GM06990 (cell line): ENCODE measurements around the gene CIAO2B.

Experiments
- DNase-seq: peaks from one replicate; pipeline ENCODE4 v3.0.0-alpha.2; 2011; ENCODE audit not compliant: insufficient read length; ENCODE audit errors: extremely low read depth
- H3K27me3 ChIP-seq: replicated peaks from 2 replicates; pipeline ENCODE4 v1.6.0; 2011; ENCODE audit warnings: low read length; ENCODE audit not compliant: control insufficient read depth, insufficient read depth
- H3K36me3 ChIP-seq: 2 replicates; pipeline ENCODE4 v1.5.1; 2011; ENCODE audit warnings: low read length; ENCODE audit not compliant: control insufficient read depth, insufficient read depth
- H3K4me3 ChIP-seq: replicated peaks from 2 replicates; pipeline ENCODE4 v1.5.1; 2011; ENCODE audit warnings: low read depth, mild to moderate bottlenecking, control low read depth, low read length
- TF ChIP-seq, protein P1 (sequence below): IDR thresholded peaks from 2 replicates; pipeline ENCODE4 v1.5.1; 2011; ENCODE audit warnings: low read length, control low read depth, mild to moderate bottlenecking, inconsistent platforms; ENCODE audit not compliant: insufficient read depth, poor library complexity, severe bottlenecking

CIAO2B gene

DNA sequence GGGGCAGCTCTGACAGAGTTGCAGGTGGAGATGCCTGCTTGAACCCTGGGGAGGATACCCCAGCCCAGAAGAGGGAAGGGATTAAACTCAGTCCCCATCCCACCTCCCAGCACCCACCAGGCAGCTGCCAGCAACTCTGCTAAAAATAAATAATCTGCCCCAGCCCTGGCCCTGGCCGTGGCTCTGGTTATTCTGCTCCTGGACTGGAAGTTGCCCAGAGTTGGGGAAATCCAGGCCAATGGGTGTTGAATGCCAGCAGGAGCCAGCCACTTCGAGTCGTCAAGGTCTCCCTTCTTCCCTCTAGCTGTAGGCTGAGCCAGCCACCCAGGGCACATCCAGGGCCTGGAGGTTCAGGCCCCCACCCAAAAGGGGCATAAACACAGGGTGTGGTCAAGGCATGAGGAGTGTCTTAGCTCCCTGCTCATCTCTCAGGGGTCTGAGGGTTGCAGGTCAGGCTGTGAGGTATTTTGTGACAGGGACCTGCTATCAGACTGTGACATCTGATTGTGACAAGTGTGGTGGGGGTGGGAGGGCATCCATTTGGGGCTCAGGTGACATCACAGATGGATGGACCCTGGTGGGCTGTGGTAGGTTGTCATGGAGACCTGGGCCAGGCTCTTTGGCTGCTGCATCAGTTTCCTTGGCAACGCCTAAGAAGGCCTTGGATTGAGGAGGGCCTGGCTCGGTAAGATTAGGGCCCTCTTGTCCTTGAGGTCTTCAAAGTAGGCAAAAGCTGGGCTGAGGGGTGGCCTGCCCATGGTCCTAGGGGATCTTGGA, 7.8 kb downstream of the CIAO2B start:
- H3K4me3 ChIP-seq = no peak overlapping the region
- peaks cover 4% of the 10 kb centered on the region; the same call in 1 of the 2 replicates for H3K36me3 ChIP-seq
- TF ChIP-seq, protein P1, sequence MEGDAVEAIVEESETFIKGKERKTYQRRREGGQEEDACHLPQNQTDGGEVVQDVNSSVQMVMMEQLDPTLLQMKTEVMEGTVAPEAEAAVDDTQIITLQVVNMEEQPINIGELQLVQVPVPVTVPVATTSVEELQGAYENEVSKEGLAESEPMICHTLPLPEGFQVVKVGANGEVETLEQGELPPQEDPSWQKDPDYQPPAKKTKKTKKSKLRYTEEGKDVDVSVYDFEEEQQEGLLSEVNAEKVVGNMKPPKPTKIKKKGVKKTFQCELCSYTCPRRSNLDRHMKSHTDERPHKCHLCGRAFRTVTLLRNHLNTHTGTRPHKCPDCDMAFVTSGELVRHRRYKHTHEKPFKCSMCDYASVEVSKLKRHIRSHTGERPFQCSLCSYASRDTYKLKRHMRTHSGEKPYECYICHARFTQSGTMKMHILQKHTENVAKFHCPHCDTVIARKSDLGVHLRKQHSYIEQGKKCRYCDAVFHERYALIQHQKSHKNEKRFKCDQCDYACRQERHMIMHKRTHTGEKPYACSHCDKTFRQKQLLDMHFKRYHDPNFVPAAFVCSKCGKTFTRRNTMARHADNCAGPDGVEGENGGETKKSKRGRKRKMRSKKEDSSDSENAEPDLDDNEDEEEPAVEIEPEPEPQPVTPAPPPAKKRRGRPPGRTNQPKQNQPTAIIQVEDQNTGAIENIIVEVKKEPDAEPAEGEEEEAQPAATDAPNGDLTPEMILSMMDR = no peak
- peaks cover 2% of the 10 kb centered on the region; the same call in 1 of the 2 replicates for H3K27me3 ChIP-seq
- DNase-seq = no peak

DNA sequence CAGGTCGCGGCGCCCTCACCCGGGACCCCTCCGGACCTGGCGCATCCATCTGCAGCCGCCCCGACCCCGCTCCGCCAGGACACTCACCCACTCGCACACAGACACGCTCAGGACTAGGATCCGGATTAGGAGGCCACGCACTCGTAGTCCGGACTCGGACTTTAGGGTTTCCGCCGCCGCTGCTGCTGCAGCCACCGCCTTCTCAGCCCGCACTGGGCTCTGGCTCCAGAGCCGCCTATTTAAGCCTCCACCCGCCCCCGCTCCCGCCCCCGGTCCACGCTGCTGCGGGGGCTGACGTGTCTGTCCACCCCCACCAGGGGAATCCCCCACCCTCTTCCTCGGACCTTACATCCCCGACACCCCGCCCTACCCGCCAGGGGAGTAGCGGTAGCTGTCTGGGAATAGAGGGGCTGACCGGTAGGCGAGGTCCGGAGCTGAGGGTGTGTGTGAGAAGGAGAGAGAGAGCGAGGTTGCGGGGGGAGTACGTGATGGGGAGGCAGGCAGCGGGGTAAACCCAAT, 8.8 kb downstream of the CIAO2B start, which contains the start of gene RRAD:
RRAD (minus strand) TSS at position 214 of the 519 bp plus-strand sequence. CDS start 356 bp downstream, outside the sequence.
- Histone ChIP-seq H3K36me3 (peaks cover 2% of the 10 kb centered on the region; the same call in 1 of the 2 replicates), H3K4me3 (peak within 1 kb of the TSS; percentile 54), H3K27me3 (peaks cover 2% of the 10 kb centered on the region; the same call in 1 of the 2 replicates)
- peak; percentile 41 for DNase-seq
- TF ChIP-seq, protein P1 = no peak

DNA sequence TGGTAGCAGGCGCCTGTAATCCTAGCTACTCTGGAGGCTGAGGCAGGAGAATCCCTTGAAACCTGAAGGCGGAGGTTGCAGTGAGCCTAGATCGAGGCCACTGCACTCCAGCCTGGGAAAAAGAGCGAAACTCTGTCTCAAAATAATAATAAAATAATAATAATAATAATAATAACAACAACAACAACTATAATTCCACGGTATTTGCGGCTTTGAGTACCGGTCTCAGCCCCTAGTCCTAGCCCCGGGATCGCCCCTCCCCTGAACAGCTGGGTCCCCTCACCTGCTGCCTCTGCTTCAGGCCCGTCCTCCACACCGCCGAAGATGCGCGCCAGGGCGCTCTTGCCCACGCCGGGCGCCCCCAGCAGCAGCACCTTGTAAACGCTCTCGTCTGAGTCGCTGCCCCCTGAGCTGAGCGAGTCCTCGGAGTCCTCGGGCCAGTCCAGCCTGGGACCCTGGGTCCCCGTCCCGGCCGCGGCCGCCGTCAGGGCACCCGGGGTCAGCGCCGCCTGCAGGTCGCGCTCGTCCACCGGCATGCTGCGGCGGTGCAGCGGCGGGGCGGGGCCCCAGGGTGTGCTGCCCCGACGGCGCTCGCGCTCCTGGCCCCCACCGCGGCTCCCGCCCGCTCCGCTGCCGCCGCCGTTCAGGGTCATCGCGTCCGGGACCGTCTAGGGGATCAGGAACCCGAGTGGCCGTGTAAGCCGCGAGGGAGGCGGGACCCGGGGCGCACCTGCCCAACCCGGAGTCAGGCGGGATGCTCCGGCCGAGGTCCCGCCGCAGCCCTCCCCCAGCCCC, 9.5 kb downstream of the CIAO2B start:
- DNase-seq = peak; percentile 41
- TF ChIP-seq, protein P1 = peak; percentile 26
- peak overlapping the region; percentile 54 for H3K4me3 ChIP-seq

DNA sequence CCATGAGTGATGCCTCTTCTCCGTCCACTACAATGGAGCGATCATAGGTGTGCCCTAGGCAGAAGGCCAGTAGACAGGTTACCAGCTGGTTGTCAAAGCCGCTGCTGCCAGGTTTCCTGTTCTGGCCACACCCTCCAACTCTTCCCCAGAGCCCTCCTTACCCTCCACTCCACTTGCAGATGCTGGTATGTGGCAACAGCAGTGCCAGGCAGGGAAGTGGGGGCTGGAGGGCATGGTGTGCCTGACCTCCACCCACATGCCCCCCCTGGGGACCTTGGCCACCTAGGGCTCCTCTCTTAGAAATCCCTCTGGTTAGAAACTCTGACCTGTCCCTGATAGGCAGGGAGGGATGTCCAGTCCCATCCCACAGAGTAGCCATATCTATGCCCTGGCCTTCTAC, 10.3 kb downstream of the CIAO2B start:
- no peaks in the 10 kb centered on the region for H3K36me3 ChIP-seq
- no peak for DNase-seq
- TF ChIP-seq, protein P1 = no peak
- H3K27me3 ChIP-seq = peaks cover 2% of the 10 kb centered on the region; the same call in 1 of the 2 replicates
- H3K4me3 ChIP-seq = no peak overlapping the region

More for the DNA sequence above, 9.5 kb downstream of the CIAO2B start:
- no peaks in the 10 kb centered on the region for H3K36me3 ChIP-seq
- H3K27me3 ChIP-seq = peaks cover 2% of the 10 kb centered on the region; the same call in 1 of the 2 replicates

DNA sequence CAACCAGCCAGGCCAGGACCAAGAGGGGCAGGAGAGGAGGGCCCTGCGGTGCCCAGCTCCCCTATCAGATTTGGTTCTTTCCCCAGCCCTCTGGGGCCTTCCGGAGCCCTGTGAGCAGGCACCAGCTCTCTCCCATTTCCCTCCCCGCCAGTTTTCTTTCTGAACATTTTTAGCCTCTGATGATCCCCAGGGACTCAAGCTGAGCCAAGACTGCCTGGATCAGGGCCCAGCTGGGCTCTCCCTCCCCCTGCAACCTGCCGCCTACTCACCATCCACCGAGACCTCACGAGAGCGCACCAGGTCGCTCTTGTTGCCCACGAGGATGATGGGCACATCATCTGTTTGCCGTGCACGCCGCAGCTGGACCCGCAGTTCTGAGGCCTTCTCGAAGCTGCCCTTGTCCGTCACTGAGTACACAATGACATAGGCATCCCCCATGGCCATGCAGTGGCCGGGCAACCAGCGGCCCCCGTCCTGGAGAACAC, 10.9 kb downstream of the CIAO2B start:
- Histone ChIP-seq H3K36me3 (no peaks in the 10 kb centered on the region), H3K27me3 (peaks cover 2% of the 10 kb centered on the region; the same call in 1 of the 2 replicates), H3K4me3 (no peak overlapping the region)
- no peak for DNase-seq
- TF ChIP-seq, protein P1 = no peak
